GM08714 (cell line): ENCODE measurements around the gene RAB9A.
A peak's percentile ranks its signal among the peaks of the same experiment; 100 is the strongest.
"Not testable (repeated sequence)": the region's sequence is repeated elsewhere in the genome, so short reads cannot be mapped to it uniquely, and the experiment has no call there.

Experiments used
- H3K4me3 ChIP-seq: fragments of 200-500 bp; sonication (Bioruptor generic); 2 replicates; pipeline ENCODE4 v1.5.1; 2014; ENCODE audit warnings: mild to moderate bottlenecking, low read length, inconsistent platforms
- ZNF274 ChIP-seq: IDR thresholded peaks from 2 replicates; pipeline ENCODE4 v1.6.1; 2012; ENCODE audit warnings: mild to moderate bottlenecking, low read depth, low read length

RAB9A gene

GRCh38 chrX:13702111-13702789, 13.3 kb downstream of the RAB9A start:
- no peak overlapping the region for H3K4me3 ChIP-seq
- TF ChIP-seq ZNF274, result no peak

GRCh38 chrX:13703135-13703534, 14.2 kb downstream of the RAB9A start:
- H3K4me3 ChIP-seq, result no peak overlapping the region
- TF ChIP-seq ZNF274, result no peak

GRCh38 chrX:13703589-13703988, 14.7 kb downstream of the RAB9A start:
- TF ChIP-seq ZNF274, result no peak

GRCh38 chrX:13711141-13711540, 22.2 kb downstream of the RAB9A start:
- no peak overlapping the region for H3K4me3 ChIP-seq
- TF ChIP-seq ZNF274, result no peak

More at GRCh38 chrX:13703589-13703988, 14.7 kb downstream of the RAB9A start:
- H3K4me3 ChIP-seq, result no peak overlapping the region

GRCh38 chrX:13716455-13716854, 27.5 kb downstream of the RAB9A start:
- no peak for TF ChIP-seq ZNF274

GRCh38 chrX:13716905-13717304, 28.0 kb downstream of the RAB9A start:
- H3K4me3 ChIP-seq, result no peak overlapping the region
- TF ChIP-seq ZNF274, result no peak

More at GRCh38 chrX:13716455-13716854, 27.5 kb downstream of the RAB9A start:
- no peak overlapping the region for H3K4me3 ChIP-seq

GRCh38 chrX:13717700-13718472, 29.0 kb downstream of the RAB9A start:
- TF ChIP-seq ZNF274, result no peak

GRCh38 chrX:13719192-13719856, 30.4 kb downstream of the RAB9A start:
- no peak overlapping the region for H3K4me3 ChIP-seq
- no peak for TF ChIP-seq ZNF274

More at GRCh38 chrX:13717700-13718472, 29.0 kb downstream of the RAB9A start:
- H3K4me3 ChIP-seq, result no peak overlapping the region

- no peak for TF ChIP-seq ZNF274
These were observed 32.4 kb downstream of the RAB9A start for GRCh38 chrX:13721371-13721770.

GRCh38 chrX:13721819-13722519, 33.0 kb downstream of the RAB9A start:
- TF ChIP-seq ZNF274, result no peak
- no peak overlapping the region for H3K4me3 ChIP-seq

More at GRCh38 chrX:13721371-13721770, 32.4 kb downstream of the RAB9A start:
- H3K4me3 ChIP-seq, result no peak overlapping the region

GRCh38 chrX:13724878-13725277, 36.0 kb downstream of the RAB9A start:
- not testable (repeated sequence) for H3K4me3 ChIP-seq

- not testable (repeated sequence) for H3K4me3 ChIP-seq
These were observed 37.7 kb downstream of the RAB9A start for GRCh38 chrX:13726583-13726982.

GRCh38 chrX:13730523-13730922, 41.6 kb downstream of the RAB9A start:
- not testable (repeated sequence) for H3K4me3 ChIP-seq

GRCh38 chrX:13732246-13733067, 43.5 kb downstream of the RAB9A start:
- H3K4me3 ChIP-seq, result peak overlapping the region; percentile 88
- TF ChIP-seq ZNF274, result no peak
